ENCODE measurements around the gene NSF. TPM values are rescaled to one million over a fixed set of nuclear protein-coding genes. Genes with fewer than 3 reads are reported as not detected.
"Not testable (repeated sequence)": the region's sequence is repeated elsewhere in the genome, so short reads cannot be mapped to it uniquely, and the experiment has no call there.

Gene NSF
- total RNA-seq, 1 donor from 2014 or later = 21.4 TPM

DNA sequence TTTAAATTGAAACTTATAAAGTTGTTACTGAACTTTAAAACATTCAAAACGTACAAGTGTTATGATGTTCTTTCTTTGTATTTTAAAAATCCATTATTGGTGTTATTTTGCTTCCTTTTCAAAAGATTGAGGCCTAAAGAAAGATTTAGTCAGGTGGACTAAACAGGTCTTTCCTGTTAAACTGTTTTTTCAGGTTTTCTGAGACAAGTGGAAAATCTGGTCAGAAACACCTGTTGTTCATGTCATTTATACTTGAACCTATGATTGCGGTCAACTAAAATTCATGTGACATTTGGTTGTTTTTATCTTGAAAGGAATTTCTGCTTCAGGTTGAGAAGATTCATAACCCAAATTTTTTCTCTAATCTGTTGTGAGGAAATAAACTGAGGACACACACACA lies 108.5 kb downstream of the NSF start:
- H3K9me3 ChIP-seq (ENCODE audit: control insufficient read depth in 3 of 3, low read length in 3 of 3); H3K9ac ChIP-seq (ENCODE audit: low read depth in 1 of 3, low read length in 3 of 3); H3K4me1 ChIP-seq (ENCODE audit: control insufficient read depth in 3 of 3, insufficient read depth in 3 of 3, low read length in 3 of 3); H3K36me3 ChIP-seq (ENCODE audit: control insufficient read depth in 3 of 3, insufficient read depth in 3 of 3, low read length in 3 of 3); H3K4me3 ChIP-seq (ENCODE audit: low read length in 3 of 3); H3K27me3 ChIP-seq (ENCODE audit: control insufficient read depth in 3 of 3, insufficient read depth in 3 of 3, low read length in 3 of 3); H3K27ac ChIP-seq (ENCODE audit: low read depth, low read length): not testable (repeated sequence)

GRCh38 chr17:46717999-46718398 lies 127.5 kb downstream of the NSF start:
- H3K36me3 ChIP-seq (ENCODE audit: control insufficient read depth in 3 of 3, insufficient read depth in 3 of 3, low read length in 3 of 3) = peaks cover 5 to 27% (median 13%) of the 10 kb centered on the region in 3 donors
- H3K9ac ChIP-seq (ENCODE audit: low read depth in 1 of 3, low read length in 3 of 3) = no peak overlapping the region
- H3K4me3 ChIP-seq (ENCODE audit: low read length in 3 of 3) = no peak overlapping the region
- no peaks in the 10 kb centered on the region for H3K27me3 ChIP-seq (ENCODE audit: control insufficient read depth in 3 of 3, insufficient read depth in 3 of 3, low read length in 3 of 3)
- H3K4me1 ChIP-seq (ENCODE audit: control insufficient read depth in 3 of 3, insufficient read depth in 3 of 3, low read length in 3 of 3) = no peaks in the 10 kb centered on the region
- H3K27ac ChIP-seq (ENCODE audit: low read depth, low read length) = no peak overlapping the region
- H3K9me3 ChIP-seq (ENCODE audit: control insufficient read depth in 3 of 3, low read length in 3 of 3) = no peaks in the 10 kb centered on the region

DNA sequence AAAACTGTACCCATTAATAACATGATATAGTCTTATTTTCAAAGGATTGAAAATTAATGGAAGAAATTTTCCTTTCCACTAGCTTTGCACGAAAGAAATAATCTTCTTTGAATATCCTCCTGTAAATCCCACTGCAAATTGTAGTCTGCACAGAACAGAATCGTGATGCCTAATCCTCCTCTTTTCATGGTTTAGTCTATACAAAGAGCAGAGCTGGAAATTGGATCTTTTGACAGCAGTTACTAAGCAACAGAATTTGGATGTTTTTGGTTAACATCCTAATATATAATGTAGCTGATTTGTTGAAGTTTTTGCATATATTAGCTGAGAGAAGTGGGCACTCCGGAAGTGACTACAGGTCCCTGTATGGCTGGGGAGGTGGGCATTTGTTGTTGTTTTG lies 129.4 kb downstream of the NSF start:
- Histone ChIP-seq H3K27me3 (ENCODE audit: control insufficient read depth in 3 of 3, insufficient read depth in 3 of 3, low read length in 3 of 3) (no peaks in the 10 kb centered on the region), H3K9ac (ENCODE audit: low read depth in 1 of 3, low read length in 3 of 3) (no peak overlapping the region), H3K4me1 (ENCODE audit: control insufficient read depth in 3 of 3, insufficient read depth in 3 of 3, low read length in 3 of 3) (no peaks in the 10 kb centered on the region), H3K27ac (ENCODE audit: low read depth, low read length) (no peak overlapping the region), H3K9me3 (ENCODE audit: control insufficient read depth in 3 of 3, low read length in 3 of 3) (no peaks in the 10 kb centered on the region), H3K36me3 (ENCODE audit: control insufficient read depth in 3 of 3, insufficient read depth in 3 of 3, low read length in 3 of 3) (peaks cover 0 to 19% (median 3%) of the 10 kb centered on the region in 3 donors), H3K4me3 (ENCODE audit: low read length in 3 of 3) (no peak overlapping the region)

- H3K9me3 ChIP-seq (ENCODE audit: control insufficient read depth in 3 of 3, low read length in 3 of 3) = no peaks in the 10 kb centered on the region
- peaks cover 0 to 18% (median 3%) of the 10 kb centered on the region in 3 donors for H3K36me3 ChIP-seq (ENCODE audit: control insufficient read depth in 3 of 3, insufficient read depth in 3 of 3, low read length in 3 of 3)
- H3K27me3 ChIP-seq (ENCODE audit: control insufficient read depth in 3 of 3, insufficient read depth in 3 of 3, low read length in 3 of 3) = no peaks in the 10 kb centered on the region
- no peaks in the 10 kb centered on the region for H3K4me1 ChIP-seq (ENCODE audit: control insufficient read depth in 3 of 3, insufficient read depth in 3 of 3, low read length in 3 of 3)
- H3K27ac ChIP-seq (ENCODE audit: low read depth, low read length) = no peak overlapping the region
- H3K4me3 ChIP-seq (ENCODE audit: low read length in 3 of 3) = no peak overlapping the region
- no peak overlapping the region for H3K9ac ChIP-seq (ENCODE audit: low read depth in 1 of 3, low read length in 3 of 3)
Measured at GRCh38 chr17:46720408-46720807, 129.9 kb downstream of the NSF start.

DNA sequence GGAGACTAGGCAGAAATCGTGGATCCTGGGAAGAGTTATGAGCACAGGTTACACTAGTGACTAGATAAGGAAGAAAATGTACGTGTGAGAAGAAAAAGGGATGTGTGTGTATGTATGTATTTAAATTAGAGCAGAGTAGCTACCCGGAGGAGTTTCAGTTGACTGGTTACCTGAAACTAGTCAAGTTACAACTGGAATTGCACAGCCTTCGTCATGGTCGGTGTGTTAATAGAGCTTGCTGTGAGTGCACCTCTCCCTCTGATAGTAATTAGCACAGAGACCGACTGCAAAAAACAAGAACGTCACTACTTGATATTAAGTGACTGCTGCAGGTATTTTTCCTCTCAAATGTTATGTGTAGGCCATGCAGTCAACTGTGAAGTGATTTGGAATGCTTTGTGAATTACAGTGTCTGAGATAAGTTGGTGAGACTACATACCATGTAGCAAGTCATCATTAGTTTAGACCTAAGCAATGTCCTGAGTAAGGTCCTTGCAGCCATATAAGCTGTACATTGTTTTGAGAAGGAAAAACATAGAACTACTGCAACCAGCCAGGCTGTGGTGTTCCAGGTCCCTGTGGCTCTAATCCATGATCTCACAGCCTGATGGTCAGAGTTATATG lies 132.3 kb downstream of the NSF start:
- Histone ChIP-seq H3K9ac (ENCODE audit: low read depth in 1 of 3, low read length in 3 of 3) (no peak overlapping the region), H3K9me3 (ENCODE audit: control insufficient read depth in 3 of 3, low read length in 3 of 3) (no peaks in the 10 kb centered on the region), H3K4me3 (ENCODE audit: low read length in 3 of 3) (no peak overlapping the region), H3K4me1 (ENCODE audit: control insufficient read depth in 3 of 3, insufficient read depth in 3 of 3, low read length in 3 of 3) (no peaks in the 10 kb centered on the region), H3K36me3 (ENCODE audit: control insufficient read depth in 3 of 3, insufficient read depth in 3 of 3, low read length in 3 of 3) (peaks cover 0 to 14% (median 6%) of the 10 kb centered on the region in 3 donors), H3K27me3 (ENCODE audit: control insufficient read depth in 3 of 3, insufficient read depth in 3 of 3, low read length in 3 of 3) (no peaks in the 10 kb centered on the region), H3K27ac (ENCODE audit: low read depth, low read length) (no peak overlapping the region)

GRCh38 chr17:46726206-46726605 lies 135.7 kb downstream of the NSF start:
- H3K9me3 ChIP-seq (ENCODE audit: control insufficient read depth in 3 of 3, low read length in 3 of 3) = no peaks in the 10 kb centered on the region
- no peaks in the 10 kb centered on the region for H3K4me1 ChIP-seq (ENCODE audit: control insufficient read depth in 3 of 3, insufficient read depth in 3 of 3, low read length in 3 of 3)
- H3K4me3 ChIP-seq (ENCODE audit: low read length in 3 of 3) = no peak overlapping the region
- H3K36me3 ChIP-seq (ENCODE audit: control insufficient read depth in 3 of 3, insufficient read depth in 3 of 3, low read length in 3 of 3) = peaks cover 3 to 10% (median 4%) of the 10 kb centered on the region in 3 donors
- no peak overlapping the region for H3K9ac ChIP-seq (ENCODE audit: low read depth in 1 of 3, low read length in 3 of 3)
- H3K27me3 ChIP-seq (ENCODE audit: control insufficient read depth in 3 of 3, insufficient read depth in 3 of 3, low read length in 3 of 3) = no peaks in the 10 kb centered on the region
- H3K27ac ChIP-seq (ENCODE audit: low read depth, low read length) = no peak overlapping the region

DNA sequence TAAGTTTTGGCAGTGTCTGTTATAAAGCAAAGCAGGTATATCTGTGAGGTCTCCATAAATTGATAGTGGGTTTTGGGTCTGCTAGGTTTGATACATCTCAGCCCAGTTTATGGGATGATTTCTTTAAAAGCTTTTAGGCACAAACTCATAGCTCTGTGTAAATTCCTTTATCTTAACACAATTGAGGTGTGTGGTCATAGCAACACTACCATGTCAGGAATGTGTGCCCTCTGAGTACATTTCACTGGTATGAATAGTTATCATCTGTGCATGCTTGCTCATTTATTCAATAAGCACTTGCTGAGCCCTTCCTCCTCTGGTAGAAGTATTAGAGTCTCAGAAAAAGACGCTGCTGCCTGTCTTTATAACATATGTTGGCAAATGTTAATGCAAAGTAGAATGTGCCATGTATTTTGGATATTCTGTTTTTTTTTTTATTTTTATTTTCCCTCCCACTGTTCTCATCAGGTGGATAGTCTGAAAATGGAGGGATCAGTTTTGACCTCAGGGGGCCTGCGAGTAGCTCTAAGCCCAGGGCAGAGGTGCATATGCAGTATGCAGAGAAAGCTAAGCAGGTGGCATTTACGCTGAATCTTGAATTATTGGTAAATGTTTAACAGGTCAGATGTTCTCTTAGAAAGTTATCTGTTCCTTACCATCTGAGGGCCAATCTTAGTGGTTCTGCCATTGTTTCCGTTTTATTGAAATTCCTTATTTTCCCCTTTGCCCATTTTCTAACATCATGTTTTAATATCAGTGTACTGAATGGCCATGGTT lies 137.3 kb downstream of the NSF start:
- peaks cover 4 to 9% (median 5%) of the 10 kb centered on the region in 3 donors for H3K36me3 ChIP-seq (ENCODE audit: control insufficient read depth in 3 of 3, insufficient read depth in 3 of 3, low read length in 3 of 3)
- H3K9ac ChIP-seq (ENCODE audit: low read depth in 1 of 3, low read length in 3 of 3) = no peak overlapping the region
- H3K9me3 ChIP-seq (ENCODE audit: control insufficient read depth in 3 of 3, low read length in 3 of 3) = no peaks in the 10 kb centered on the region
- H3K4me1 ChIP-seq (ENCODE audit: control insufficient read depth in 3 of 3, insufficient read depth in 3 of 3, low read length in 3 of 3) = no peaks in the 10 kb centered on the region
- no peaks in the 10 kb centered on the region for H3K27me3 ChIP-seq (ENCODE audit: control insufficient read depth in 3 of 3, insufficient read depth in 3 of 3, low read length in 3 of 3)
- no peak overlapping the region for H3K4me3 ChIP-seq (ENCODE audit: low read length in 3 of 3)
- no peak overlapping the region for H3K27ac ChIP-seq (ENCODE audit: low read depth, low read length)

- Histone ChIP-seq H3K9ac (ENCODE audit: low read depth in 1 of 3, low read length in 3 of 3) (no peak overlapping the region), H3K27me3 (ENCODE audit: control insufficient read depth in 3 of 3, insufficient read depth in 3 of 3, low read length in 3 of 3) (no peaks in the 10 kb centered on the region), H3K36me3 (ENCODE audit: control insufficient read depth in 3 of 3, insufficient read depth in 3 of 3, low read length in 3 of 3) (peaks cover 8 to 11% (median 11%) of the 10 kb centered on the region in 3 donors), H3K4me3 (ENCODE audit: low read length in 3 of 3) (no peak overlapping the region), H3K27ac (ENCODE audit: low read depth, low read length) (no peak overlapping the region), H3K4me1 (ENCODE audit: control insufficient read depth in 3 of 3, insufficient read depth in 3 of 3, low read length in 3 of 3) (no peaks in the 10 kb centered on the region), H3K9me3 (ENCODE audit: control insufficient read depth in 3 of 3, low read length in 3 of 3) (no peaks in the 10 kb centered on the region)
Measured at GRCh38 chr17:46730026-46730425, 139.6 kb downstream of the NSF start.

- H3K27ac ChIP-seq (ENCODE audit: low read depth, low read length) = no peak overlapping the region
- no peak overlapping the region for H3K4me3 ChIP-seq (ENCODE audit: low read length in 3 of 3)
- H3K9ac ChIP-seq (ENCODE audit: low read depth in 1 of 3, low read length in 3 of 3) = no peak overlapping the region
- no peaks in the 10 kb centered on the region for H3K9me3 ChIP-seq (ENCODE audit: control insufficient read depth in 3 of 3, low read length in 3 of 3)
- no peaks in the 10 kb centered on the region for H3K27me3 ChIP-seq (ENCODE audit: control insufficient read depth in 3 of 3, insufficient read depth in 3 of 3, low read length in 3 of 3)
- H3K36me3 ChIP-seq (ENCODE audit: control insufficient read depth in 3 of 3, insufficient read depth in 3 of 3, low read length in 3 of 3) = peaks cover 8 to 11% (median 11%) of the 10 kb centered on the region in 3 donors
- H3K4me1 ChIP-seq (ENCODE audit: control insufficient read depth in 3 of 3, insufficient read depth in 3 of 3, low read length in 3 of 3) = no peaks in the 10 kb centered on the region
Measured at GRCh38 chr17:46730679-46731078, 140.2 kb downstream of the NSF start.

DNA sequence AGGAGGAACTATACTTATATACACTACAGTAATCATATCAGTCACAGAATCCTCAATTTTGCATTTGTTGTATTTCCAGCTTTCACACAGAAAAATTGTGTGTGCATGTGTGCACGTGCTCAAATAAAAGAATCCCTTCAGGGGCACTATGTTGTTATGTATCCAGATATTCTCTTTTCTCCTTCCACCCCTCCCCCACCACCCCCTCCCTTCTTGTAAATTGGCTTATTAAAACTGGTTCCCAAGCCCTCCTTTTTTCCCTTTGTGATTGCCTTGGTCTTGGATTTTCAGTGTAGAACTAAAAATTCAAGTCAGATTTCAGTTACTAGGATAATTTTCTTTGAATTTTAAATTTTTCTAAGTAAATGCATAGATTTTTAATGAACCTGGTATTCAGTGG lies 141.7 kb downstream of the NSF start:
- Histone ChIP-seq H3K4me3 (ENCODE audit: low read length in 3 of 3) (no peak overlapping the region), H3K36me3 (ENCODE audit: control insufficient read depth in 3 of 3, insufficient read depth in 3 of 3, low read length in 3 of 3) (peaks cover 6 to 11% (median 9%) of the 10 kb centered on the region in 3 donors), H3K27me3 (ENCODE audit: control insufficient read depth in 3 of 3, insufficient read depth in 3 of 3, low read length in 3 of 3) (no peaks in the 10 kb centered on the region), H3K9ac (ENCODE audit: low read depth in 1 of 3, low read length in 3 of 3) (no peak overlapping the region), H3K27ac (ENCODE audit: low read depth, low read length) (no peak overlapping the region), H3K9me3 (ENCODE audit: control insufficient read depth in 3 of 3, low read length in 3 of 3) (no peaks in the 10 kb centered on the region), H3K4me1 (ENCODE audit: control insufficient read depth in 3 of 3, insufficient read depth in 3 of 3, low read length in 3 of 3) (no peaks in the 10 kb centered on the region)

All from skeletal muscle tissue (tissue), 4 donors.